KG1 (cell line): Measurements from ENCODE around the gene ADAP1.

Experiments
- DNase-seq: peaks from one replicate; lab custom pipeline; 2025; lab: John Stamatoyannopoulos, UW

ADAP1 gene

DNA sequence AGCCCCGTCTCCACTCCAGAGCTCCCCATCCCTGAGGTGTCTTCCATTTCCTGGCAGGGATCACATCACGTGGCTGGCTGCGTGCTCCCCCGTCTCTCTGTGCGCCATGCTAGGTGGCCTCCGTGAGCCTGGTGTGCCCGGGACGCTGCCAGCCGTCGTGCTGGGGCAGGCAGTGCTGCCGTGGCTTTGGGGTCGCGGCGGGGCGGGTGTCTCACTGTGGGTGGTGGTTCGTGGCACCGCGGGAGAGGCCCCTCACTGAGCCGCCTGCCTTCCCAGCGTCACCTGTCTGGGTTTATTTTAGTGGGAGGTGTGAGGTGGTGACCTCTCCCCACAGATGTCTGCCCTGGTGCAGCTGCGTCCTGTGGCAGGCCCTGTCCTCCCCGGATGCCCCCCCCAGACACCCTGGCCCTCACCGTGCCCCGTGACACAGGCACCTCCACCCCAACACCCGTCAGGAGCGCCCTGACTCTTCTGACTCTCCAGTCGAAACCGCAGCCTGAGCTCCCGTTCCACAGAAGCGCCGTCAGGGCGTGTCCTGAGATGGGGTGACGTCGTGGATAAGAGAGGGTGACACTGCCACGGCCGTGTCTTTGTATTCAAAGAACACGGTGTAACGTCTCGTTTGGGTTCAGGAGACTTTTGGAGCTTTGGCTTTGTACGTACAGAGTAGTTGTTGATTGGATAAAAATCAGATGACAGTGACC is 60.2 kb downstream of the ADAP1 start:
- no peak for DNase-seq

DNA sequence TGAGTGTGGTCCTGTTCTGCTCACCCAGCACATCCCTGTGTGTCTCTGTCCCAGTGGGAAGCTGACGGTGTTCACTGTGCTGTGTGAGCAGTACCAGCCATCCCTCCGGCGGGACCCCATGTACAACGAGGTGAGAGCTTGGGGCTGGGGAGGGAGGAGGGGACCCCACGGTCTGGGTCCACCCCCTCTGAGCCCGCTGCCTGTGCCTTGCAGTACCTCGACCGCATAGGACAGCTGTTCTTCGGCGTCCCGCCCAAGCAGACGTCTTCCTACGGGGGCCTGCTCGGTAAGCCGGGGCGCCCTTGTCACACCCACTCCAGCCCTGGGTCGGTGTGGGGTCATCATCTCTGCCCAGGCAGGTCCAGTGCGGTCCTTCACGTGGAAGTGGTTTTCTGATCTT is 60.8 kb downstream of the ADAP1 start:
- DNase-seq = no peak

DNA sequence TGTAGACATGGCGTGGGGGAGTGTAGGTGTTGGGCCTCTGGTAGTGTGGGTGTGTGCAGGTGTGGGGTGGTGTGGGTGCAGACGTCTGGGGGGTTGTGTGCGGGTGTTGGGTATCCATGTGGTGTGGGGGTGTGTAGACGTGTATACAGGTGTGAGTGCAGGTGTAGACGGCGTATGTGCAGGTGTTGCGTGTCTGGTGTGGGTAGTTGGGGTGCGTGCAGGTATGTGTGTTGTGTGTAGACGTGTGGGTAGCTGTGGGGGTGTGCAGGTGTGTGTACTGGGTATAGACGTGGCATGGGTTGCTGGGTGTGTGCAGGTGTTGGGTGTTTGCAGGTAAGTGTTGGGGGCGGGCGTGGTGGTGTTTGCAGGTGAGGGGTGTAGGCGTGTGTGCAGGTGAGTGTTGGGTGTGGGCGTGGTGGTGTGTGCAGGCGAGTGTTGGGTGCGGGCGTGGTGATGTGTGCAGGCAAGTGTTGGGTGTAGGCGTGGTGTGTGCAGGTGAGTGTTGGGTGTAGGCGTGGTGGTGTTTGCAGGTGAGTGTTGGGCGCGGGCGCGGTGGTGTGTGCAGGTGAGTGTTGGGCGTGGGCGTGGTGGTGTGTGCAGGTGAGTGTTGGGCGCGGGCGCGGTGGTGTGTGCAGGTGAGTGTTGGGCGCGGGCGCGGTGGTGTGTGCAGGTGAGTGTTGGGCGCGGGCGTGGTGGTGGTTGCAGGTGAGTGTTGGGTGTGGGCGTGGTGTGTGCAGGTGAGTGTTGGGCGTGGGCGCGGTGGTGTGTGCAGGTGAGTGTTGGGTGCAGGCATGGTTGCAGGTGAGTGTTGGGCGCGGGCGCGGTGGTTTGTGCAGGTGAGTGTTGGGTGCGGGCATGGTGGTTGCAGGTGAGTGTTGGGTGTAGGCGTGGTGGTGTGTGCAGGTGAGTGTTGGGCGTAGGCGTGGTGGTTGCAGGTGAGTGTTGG is 61.6 kb downstream of the ADAP1 start:
- no peak for DNase-seq

DNA sequence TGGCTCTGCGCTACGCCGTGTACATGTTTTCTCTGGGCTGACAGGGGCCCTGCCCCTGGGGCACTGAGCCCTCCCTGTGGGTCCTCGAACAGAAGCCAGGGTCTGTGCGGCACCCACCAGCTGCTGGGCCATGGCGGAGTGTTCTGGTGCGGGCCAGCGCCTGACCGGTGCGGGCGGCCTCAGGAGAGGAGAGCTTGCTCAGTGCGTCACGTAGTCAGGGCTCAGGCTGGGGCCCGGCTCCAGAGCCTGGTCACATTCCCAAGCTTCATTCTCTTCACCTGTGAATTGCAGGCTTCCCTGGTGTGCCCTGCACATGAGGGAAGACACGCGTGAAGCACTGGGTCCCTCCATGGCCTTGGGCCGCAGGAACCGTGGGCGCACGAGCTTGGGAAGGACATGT is 62.7 kb downstream of the ADAP1 start:
- no peak for DNase-seq

DNA sequence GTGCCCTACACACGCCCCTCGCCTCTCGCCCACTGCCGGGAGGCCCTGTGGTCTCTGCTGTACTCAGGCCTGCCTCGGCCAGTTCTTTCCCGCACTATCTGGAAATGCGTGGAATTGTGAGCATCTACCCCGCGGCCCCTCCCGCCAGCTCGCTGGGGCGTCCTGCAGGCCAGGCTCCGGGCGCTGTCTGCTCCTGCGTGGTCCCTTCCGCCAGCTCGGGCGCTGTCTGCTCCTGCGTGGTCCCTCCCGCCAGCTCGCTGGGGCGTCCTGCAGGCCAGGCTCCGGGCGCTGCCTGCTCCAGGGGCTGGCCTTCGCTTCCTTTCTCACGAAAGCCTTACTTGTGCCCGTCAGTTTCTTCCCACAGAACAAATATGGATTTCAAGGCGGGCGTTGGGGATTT is 63.2 kb downstream of the ADAP1 start:
- no peak for DNase-seq

DNA sequence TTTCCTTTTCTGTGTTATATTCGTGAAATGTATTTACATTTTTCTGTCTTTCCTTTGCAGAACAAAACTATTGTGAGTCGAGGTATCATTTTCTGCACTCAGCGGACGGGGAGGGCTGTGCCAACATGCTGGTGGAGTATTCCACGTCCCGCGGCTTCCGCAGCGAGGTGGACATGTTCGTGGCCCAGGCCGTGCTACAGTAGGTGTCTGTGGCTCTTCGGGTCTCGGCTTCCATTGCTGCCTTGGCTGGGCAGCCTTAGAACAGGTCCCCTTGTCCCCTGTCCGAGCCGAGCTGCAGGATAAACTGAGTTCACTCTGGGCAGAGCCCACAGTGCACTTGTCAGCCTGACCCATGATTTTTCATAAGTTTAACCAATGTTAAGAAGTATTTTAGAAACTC is 63.6 kb downstream of the ADAP1 start:
- DNase-seq = no peak

DNA sequence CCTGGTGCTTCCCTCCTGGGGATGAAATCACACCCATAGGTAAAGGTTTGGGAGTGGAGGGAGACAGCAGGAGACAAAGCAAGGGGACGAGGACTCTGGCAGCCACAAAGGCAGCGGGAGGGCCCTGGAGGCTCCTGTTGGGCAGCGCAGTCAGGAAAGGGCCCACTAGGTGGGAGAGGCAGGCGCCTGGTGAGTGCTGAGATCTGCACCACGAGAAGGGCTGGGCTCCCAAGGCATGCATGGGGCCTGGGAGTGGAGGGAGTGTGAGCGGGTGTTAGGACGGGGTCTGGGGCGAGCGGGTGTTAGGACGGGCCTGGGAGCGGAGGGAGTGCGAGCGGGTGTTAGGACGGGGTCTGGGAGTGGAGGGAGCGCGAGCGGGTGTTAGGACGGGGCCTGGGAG is 65.1 kb downstream of the ADAP1 start:
- no peak for DNase-seq

DNA sequence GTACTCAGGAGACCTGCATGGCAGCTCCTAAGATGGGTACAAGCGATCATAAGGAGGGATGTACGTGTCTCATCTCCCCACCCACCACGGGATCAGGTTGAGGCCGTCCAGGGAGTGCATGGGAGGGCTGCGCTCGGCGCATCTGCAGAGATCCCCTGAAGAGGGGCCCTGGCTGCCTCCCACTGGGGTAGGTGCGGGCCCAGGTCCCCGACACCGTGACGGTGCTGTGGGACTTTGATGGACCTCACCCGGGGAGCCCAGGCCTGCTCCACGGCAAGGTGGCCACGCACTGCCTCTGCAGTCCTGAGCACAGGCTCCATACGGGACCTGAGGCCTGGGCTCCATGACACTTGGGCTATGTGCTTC is 65.5 kb downstream of the ADAP1 start:
- DNase-seq = no peak

DNA sequence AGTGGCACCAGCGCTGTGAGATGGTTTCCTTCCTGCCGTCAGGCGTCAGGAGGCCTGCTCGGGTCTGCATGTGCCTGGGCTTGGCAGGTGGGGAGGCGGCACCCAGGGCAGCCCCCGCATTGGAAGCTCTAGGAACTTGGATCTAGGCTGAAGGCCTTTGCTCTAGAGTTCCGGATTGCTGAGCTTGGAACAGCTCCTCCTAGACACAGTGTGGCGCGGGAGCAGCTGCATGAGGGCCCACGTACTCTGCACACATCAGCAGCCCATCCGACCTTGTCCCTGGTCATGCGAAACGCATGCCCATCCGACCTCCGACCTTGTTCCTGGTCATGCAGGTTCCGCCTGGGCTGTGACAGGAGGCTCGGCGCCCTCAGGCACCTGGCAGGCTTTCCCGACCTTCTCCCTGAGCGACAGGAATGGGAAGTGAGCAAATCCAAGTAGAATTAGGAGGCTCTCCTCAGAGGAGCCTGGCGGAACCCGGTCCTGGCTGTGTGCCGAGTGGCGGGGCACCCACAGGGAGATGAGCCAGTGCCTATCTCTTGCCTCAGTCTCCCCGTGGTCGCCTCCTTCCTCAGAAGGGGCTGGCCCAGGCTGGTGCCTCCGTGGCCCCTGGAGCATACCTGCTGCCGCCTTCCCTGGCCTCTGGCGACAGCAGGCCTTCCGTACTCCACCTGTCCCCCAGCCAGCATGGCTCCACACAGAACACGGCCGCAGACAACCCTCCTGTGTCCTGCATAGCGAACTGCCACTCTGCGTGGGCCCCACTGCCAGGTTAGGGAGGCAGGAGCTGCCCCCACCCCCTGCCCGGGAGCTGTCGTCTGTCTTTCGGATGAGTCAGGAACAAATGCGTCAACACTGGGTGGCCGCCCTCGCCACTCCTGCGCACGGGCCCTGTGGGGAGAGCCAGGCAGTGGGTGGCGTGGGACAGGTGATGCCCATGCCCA is 66.1 kb downstream of the ADAP1 start:
- DNase-seq = no peak

DNA sequence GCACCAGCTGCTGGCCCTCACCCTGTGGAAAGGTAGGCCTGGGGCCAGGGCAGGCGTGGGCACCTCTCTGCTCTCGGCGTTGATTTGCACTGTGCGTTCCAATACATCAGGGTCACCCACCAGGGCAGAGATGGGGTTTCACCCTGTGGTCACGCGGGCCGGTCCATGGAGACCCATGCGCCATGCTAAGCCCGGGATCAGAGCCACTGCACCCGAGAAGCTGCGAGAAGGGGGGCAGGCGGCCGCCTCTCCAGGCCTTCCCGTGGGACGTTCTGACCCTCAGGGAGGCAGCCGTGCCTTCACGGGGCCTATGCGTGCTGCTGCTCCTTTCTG is 67.0 kb downstream of the ADAP1 start:
- no peak for DNase-seq

DNA sequence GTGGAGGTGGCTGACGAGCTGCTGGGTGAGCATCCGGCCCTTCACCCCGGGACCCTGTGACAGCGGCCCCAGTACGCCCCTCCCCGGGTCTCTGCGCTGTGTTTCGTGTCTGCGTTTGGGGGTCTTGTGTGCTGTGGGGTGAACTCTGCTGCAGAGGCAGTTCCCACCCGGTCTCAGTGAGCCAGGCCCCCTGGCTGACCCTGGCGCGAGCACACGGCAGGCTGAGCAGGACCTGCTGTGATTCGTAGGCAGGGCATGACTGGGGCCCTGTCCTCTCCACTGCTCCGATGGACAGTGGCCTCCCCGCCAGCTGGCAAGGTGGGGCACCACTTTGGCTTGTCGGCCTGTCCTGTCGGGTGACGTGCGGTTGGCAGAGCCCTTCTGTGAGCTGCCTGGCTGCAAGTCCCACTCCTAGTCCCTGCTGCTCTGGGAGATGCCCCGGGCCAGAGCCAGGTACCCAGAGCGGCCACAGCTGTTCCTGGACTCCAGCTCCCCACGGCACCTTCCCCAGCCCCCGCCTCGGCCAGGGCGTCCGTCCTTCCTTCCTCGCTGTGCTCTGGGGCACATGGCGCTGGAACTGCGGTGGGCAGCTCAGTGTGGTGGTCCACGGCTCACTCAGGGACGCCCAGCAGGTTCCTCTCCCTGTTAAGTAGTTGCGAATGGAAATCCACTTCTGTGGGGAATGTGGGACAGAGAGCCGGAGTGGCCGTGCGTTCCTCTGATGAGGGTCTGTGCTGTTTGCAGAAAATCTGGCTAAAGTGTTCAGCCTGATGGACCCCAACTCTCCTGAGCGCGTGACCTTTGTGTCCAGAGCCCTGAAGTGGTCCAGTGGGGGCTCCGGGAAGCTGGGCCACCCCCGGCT is 67.6 kb downstream of the ADAP1 start:
- DNase-seq = no peak

DNA sequence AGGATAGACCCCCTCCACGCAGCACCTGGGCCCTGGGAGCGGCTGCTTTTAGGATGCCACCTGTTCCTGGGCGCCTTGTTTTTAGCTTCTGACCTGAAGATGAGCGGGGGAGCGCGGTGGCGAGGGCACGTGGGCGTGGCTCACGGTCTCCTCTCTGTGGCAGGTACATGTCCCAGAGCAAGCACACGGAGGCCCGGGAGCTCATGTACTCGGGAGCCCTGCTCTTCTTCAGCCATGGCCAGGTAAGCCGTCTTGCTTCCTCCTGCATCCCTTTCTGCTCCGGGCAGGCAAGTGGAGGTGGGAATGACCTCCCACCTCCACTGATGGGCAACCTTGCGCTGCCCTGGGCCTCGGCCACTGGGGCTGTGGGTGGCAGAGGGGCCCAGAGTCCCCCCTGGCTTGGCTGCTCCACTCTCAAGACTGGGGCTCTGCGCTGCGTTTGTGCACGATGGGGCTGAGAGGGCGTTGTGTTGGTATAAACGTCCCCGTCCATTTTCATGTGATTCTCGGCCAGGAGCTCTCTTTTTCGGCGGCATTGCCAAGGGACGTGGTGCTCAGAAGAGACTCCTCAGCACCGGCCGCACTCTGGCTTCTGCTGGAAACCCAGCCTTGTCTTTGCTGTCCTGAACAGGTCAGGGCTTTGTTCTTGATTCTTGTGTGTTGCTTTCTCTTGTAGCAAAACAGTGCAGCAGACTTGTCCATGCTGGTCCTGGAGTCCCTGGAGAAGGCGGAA is 68.4 kb downstream of the ADAP1 start:
- no peak for DNase-seq

DNA sequence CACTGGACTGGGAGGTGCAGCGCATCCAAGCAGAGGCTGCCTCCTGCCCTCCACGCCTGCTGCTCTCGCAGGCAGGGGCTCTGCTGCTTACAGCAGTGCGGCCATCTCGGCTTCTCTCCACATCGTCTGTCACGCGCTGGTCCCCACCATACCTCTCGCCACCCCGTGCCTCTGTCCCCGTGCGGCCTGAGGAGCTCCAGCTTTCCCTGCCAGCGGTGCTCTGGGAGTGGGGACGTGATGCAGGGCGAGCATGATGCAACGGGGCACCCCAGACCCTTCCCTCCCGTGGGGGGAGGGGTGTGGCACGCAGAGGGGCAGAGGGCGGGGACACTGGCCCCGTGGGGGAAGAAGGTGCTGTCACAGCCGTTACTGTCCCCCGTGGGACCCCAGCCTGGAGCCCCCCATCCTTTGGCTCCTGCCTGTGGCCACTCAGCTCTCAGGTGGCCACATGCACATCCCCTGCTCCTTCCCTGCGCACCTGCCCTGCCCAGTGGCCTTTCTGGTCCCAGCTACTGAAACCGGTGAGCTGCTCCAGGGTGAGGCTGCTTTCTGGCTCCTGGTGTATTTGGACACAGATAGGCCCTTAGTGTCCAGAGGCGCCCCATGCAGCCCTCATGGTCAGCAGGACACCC is 69.1 kb downstream of the ADAP1 start:
- DNase-seq = no peak

DNA sequence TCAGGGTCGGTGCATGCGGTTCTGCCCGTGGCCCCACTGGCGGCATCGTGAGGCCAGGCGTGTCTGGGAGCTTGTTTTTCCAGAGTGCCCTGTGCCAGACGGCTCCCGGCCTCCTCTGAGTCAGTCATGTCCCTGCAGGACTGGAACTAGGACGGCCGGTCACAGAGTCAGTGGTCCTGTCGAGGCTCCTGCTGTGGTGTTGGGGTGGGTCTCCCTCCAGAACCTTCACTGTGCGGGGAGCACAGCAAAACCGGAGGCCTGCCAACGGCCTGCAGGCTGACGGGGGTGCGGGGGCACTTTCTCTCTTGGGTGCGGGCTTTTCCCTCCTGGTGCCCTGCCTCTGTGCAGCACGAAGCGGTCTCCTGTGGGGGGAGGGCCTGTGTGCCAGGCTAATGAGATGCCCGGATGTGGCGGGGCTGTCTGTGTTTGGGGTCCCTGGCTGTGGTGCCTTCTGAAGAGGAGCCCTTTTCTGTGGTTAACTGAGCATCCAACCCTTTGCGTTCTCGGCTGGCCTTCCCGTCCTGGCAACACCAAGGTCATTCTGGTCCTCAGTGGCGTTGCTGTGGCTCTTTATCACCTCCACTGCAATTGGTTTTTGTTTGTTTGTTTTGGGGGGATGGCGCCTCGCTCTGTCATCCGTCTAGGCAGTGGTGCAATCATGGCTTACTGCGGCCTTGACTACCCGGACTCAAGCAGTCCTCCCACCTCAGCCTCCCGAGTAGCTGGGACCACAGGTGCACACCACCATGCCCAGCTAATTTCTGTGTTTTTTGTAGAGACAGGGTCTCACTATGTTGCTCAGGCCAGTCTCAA is 70.1 kb downstream of the ADAP1 start:
- DNase-seq = no peak

DNA sequence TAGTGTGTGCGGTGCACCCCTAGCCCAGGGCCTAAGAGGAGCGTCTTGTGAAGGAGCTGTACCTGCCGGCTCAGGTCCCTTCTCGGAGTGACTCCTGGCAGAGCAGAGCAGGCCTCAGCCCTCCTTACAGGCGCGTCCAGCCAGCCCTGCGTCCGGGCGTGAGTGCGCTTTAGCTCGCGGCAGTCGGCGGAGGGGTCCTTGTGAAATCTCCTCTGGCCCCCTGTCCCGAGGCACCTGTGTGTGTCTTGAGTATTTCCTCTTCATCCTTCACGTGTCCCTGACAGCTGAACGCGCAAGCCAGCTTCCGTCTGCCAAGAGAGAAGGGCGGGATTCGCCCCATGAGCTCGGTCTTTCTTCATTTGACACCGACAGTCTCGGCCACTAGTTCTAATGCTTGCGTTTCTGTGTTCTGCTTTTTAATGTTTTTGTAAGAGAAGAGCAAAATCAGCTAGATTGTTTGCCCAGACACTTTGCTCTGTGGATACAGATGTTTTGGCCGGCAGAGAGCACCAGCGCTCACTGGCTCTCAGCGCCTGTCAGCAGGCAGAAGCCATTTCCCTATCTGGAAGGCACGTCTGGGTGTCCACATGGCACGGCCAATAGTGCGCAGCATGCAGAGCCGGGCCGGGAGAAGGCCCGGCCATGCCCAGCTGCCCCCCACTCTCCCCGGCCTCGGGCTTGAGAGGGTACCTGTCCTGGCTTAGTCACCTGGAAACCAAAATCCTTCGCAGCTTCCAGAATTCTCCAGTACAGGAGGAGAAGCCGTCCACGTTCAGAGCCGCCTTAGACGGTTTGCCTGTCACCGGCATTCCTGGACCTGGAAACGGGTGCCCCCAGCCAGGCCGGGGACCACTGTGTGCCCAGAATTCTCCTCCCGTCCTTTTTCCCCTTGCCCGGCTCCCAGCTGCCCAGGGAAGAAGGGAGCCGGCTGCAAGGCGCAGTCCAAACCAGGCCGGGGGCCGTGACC is 71.1 kb downstream of the ADAP1 start:
- DNase-seq = no peak

DNA sequence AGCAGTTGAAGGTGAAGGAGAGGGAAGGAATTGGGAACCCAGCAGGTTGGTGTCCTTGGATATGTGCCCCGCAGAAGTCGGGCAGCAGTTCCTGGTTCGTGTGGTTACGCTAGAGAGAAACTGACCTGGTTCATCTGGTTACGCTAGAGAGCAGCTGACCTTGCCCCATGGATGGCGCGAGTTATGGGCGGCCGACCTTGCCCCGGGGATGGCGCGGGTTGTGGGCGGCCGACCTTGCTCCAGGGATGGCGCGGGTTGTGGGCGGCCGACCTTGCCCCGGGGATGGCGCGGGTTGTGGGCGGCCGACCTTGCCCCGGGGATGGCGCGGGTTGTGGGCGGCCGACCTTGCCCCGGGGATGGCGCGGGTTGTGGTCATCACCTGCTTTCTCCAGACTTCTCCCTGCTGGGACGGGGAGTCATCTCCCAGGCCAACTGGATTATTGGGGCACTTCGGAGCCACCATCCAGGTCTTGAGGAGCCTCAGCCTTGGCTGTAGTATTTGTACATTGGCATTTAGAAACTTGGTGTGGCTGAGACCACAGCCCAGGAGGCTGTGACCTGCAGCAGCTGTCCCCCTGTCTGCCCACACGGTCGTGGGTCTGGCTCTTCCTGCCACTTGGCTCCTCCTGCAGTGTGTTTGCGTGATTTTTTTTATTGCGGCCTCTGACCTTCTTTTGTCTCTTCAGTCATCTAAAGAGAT is 72.0 kb downstream of the ADAP1 start:
- no peak for DNase-seq

DNA sequence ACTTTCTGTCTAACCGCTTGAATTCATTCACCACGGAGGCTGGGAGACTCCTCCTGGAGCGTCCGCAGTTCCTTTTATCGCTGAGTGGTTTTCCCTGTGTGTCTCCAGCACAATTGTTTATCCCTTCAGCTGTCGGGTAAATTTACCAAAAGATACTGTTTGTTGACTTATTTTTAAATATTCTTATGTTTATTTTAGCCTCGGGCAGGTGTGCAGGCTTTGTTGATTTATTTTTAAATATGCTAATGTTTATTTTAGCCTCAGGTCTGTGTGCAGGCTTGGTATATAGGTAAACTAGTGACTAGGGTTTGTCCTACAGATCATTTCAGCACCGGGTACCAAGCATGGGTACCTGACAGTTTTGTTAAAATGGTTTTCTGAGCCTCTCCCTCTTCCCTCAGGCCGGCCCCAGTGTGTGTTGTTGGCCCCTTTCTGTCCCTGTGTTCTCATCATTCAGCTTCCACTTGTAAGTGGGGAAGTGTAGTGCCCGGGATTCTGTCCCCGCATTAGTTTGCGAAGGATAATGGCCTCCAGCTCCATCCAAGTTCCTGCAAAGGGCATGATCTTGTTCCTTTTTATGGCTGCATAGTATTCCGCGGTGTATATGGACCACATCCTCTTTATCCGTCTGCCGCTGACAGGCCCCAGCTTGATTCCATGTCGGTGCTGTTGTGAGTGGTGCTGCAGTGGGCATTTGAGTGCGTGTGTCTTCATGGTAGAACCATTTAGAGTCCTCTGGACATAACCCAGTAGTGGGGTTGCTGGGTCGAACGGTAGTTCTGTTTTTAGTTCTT is 72.8 kb downstream of the ADAP1 start:
- DNase-seq = no peak
